Epithelial cell of prostate (primary cell): ENCODE data around the gene ZMYM1.
A peak's percentile ranks its signal among the peaks of the same experiment; 100 is the strongest.
"Not testable (repeated sequence)": the region's sequence is repeated elsewhere in the genome, so short reads cannot be mapped to it uniquely, and the experiment has no call there.

Experiments
- DNase-seq: peaks from one replicate; pipeline ENCODE4 v3.0.0-alpha.2; 2011; ENCODE audit warnings: low read depth, low spot score
- H3K27ac ChIP-seq: fragments of 450-650 bp; 2 replicates; pipeline ENCODE4 v1.5.1; 2017; ENCODE audit warnings: mild to moderate bottlenecking

The ZMYM1 gene

GRCh38 chr1:35069746-35070145 lies 9.4 kb upstream of the ZMYM1 start:
- DNase-seq: no peak
- H3K27ac ChIP-seq: no peak overlapping the region

DNA sequence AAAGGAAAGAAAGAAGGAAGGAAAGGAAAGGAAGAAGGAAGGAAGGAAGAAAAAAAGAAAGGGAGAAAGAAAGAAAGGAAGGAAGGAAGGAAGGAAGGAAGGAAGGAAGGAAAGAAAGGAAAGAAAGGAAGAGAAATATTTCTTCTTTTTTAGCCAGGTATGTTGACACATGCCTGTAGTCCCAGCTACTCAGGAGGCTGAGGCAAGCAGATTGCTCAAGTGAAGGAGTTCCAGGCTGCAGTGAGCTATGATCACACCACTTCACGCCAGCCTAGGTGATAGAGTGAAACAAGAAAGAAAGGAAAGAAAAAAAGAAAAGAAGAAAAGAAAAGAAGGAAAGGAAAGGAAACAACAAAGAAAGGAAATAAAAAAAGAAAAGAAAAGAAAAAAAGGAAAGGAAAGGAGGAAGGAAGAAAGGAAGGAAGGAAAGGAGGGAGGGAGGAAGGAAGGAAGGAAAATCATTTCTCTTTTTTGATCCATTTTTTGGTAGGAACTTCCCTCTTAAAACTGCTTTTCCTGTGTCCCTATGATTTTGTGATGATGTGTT lies 5.8 kb upstream of the ZMYM1 start:
- DNase-seq: no peak
- H3K27ac ChIP-seq: no peak overlapping the region

DNA sequence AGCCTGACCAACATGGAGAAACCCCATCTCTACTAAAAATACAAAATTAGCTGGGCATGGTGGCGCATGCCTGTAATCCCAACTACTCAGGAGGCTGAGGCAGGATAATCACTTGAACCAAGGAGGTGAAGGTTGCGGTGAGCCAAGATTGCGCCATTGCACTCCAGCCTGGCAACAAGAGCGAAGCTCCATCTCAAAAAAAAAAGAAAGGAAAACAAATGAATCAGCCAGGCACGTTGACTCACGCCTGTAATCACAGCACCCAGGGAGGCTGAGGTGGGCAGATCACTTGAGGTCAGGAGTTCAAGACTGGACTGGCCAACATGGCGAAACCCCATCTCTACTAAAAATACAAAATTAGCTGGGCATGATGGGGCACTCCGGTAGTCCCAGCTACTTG lies 2.8 kb upstream of the ZMYM1 start:
- peak; percentile 40 for DNase-seq

GRCh38 chr1:35080171-35080854 lies 1.1 kb downstream of the ZMYM1 start:
- DNase-seq: no peak
- peak overlapping the region; percentile 88 for H3K27ac ChIP-seq

More for the DNA sequence above, 2.8 kb upstream of the ZMYM1 start:
- H3K27ac ChIP-seq: not testable (repeated sequence)

GRCh38 chr1:35085421-35085820 lies 6.2 kb downstream of the ZMYM1 start:
- DNase-seq: peak; percentile 60
- peak overlapping the region; percentile 92 for H3K27ac ChIP-seq

DNA sequence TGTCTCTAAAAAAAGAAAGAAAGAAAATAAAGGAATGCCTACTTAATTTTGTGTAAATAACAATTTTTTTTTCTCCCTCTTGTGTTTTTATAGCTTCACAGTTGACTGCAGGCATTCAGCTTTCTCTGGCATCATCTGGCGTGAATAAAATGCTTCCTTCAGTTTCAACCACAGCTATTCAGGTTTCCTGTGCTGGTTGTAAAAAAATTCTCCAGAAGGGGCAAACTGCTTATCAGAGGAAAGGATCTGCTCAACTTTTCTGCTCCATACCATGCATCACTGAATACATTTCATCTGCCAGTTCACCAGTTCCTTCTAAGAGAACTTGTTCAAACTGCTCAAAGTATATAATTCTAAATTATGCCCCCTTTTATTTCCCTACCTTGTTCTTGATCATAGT lies 18.0 kb downstream of the ZMYM1 start:
- DNase-seq: no peak

GRCh38 chr1:35111106-35111505 lies 31.9 kb downstream of the ZMYM1 start:
- H3K27ac ChIP-seq: no peak overlapping the region

More for the DNA sequence above, 18.0 kb downstream of the ZMYM1 start:
- H3K27ac ChIP-seq: no peak overlapping the region

GRCh38 chr1:35112668-35113067 lies 33.5 kb downstream of the ZMYM1 start:
- no peak overlapping the region for H3K27ac ChIP-seq
- DNase-seq: no peak

More at GRCh38 chr1:35111106-35111505, 31.9 kb downstream of the ZMYM1 start:
- DNase-seq: no peak

DNA sequence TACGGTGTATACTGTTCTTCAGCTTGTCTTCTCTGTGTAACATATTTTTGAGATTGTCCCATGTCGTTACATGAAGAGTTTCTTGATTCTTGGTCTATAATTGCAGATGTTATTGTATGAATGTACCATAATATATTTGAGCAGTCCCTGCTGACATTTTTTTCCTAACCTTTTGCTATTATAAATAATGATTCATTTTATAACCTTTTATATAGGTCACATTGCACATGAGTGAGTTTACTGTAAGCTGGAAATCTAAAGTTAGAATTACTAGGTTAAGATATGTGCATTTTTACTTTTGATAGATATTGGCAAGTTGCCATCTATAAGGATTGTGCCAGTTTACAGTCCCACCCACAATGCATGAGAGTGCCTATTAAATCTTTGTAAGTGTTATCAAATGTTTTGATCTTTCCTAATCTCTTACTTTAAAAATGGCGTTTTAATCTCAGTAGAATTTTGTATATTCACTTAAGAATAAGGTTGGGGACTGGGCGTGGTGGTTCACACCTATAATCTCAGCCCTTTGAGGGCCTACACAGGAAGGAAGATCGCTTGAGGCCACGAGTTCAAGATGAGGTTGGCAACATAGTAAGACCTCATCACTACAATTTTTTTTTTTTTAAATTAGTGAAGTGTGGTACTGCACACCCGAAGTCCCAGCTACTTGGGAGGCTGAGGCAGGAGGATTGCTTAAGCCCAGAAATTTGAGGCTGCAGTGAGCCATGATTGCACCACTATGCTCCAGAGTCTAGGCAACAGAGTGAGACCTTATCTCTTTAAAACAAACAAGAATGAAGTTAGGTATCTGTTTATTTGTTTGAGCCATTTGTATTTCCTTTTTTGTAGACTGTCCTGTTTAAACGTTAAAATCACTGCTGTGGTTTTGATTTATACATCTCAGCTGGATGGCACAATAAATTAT lies 36.5 kb downstream of the ZMYM1 start:
- H3K27ac ChIP-seq: no peak overlapping the region
- no peak for DNase-seq

DNA sequence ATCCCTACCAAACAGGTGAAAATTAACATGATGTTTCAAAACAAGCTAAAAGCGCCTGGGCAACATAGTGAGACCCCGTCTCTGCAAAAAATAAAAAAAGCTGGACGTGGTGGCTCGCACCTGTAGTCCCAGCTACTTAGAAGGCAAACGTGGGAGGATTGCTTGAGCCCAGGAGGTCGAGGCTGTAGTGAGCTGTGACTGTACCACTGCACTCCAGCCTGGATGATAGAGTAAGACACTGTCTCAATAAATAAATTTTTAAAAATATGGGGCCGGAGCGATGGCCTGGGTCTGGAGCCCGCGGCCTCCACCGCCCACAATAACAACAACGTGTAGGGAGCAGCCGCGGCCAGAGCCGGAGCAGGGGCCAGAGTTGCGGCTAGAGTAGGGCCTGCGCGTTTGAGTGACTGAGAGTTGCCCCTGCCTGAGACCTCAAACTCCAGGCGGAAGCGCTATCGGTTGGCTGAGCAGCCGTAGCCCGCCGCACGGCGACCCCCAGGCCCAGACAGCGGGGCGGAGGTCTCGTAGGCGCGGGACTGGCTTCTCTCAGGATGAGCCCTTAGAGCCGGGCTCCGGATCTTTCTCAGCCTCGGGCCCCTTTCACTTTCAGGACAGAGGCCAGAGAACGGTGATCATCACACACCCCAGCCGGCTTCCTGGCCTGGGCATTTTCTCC lies 41.4 kb downstream of the ZMYM1 start:
- no peak overlapping the region for H3K27ac ChIP-seq
- DNase-seq: no peak

DNA sequence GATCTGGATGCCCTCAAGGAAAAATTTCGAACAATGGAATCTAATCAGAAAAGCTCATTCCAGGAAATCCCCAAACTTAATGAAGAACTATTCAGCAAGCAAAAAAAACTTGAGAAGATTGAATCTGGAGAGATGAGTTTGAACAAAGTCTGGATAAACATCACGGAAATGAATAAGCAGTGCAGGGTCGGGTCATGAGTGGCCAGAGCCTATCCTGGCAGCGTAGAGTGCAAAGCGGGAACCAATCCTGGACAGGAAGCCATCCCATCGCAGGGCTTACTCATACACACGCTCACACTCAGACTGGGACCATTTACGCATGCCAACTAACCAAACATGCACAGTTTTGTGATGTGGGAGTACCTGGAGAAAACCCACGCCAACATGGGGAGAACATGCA lies 43.1 kb downstream of the ZMYM1 start:
- no peak for DNase-seq

DNA sequence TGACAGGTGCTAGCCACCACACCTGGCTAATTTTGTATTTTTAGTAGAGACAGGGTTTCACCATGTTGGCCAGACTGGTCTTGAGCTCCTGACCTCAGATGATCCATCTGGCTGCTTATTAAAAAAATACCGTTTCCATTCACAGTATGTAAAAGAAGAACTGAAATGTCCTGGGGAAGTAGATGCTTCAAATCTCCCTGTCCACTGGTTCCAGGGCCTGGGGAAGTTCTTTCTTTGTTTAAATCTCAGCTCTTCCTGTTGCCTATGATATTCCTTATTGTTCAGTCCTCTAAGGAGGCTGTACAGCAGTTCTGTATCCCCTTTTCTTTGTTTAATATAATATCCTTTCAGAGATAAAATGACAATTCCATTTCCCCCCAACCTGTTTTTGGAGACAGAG lies 47.4 kb downstream of the ZMYM1 start:
- H3K27ac ChIP-seq: no peak overlapping the region
- DNase-seq: no peak

More for the DNA sequence above, 43.1 kb downstream of the ZMYM1 start:
- H3K27ac ChIP-seq: no peak overlapping the region

- H3K27ac ChIP-seq: no peak overlapping the region
- DNase-seq: no peak
Measured at GRCh38 chr1:35129080-35129479, 49.9 kb downstream of the ZMYM1 start.

DNA sequence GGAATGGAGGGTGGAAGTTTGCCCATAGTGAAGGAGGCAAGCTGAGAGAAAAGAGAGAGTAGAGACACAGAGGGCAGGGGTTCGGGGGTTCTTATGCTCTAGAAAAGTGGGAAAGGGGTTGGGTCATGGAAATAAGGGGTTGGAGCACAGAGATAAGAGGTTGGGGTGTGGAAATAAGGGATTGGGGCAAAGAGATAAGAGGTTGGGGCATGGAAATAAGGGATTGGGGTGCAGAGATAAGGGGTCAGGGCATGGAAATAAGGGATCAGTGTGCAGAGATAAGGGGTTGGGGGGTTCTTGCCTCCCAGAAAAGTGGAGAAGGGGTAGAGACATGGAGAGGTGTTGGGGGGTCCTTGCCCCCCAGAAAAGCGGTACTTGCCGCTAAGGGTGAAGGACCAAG lies 57.6 kb downstream of the ZMYM1 start:
- no peak for DNase-seq
- H3K27ac ChIP-seq: no peak overlapping the region

GRCh38 chr1:35137590-35137989 lies 58.4 kb downstream of the ZMYM1 start:
- not testable (repeated sequence) for H3K27ac ChIP-seq, DNase-seq

DNA sequence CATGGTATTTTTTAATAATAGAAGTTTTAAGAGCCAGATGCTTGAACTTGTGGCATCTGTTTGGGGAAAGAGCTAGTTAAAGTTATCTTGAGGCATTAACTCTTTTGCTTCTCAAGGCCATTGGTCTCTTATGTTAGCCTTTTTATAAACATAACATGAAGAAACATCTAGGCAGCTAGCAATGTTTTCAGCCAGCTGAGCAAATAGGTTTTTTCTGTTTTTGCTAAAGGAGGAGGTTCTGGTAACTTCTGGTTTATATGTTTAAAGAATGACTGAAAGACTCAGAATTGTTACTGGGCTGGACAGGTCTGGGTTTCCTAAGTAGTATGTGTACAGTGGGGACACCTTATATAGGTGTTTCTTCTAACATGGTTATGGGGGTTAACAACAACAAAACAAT lies 63.1 kb downstream of the ZMYM1 start:
- not testable (repeated sequence) for H3K27ac ChIP-seq, DNase-seq

DNA sequence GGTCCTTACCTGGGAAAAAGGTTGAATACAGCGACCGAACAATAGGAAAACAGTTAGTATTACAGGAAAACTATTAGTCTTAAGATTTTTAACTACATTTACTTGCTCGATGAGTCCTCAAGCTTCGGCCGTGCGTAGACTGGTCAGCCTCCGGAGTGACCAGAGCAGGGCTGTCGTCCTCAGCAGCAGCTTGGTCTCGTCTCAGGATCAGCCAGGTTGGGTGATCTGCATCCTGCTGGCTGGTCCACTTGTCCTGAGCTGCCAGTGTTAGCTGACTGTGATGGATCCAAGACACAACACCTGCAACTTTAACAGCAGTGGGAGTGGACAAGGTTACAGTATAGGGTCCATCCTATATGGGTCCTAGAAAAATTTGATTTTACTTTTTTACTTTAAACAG lies 63.5 kb downstream of the ZMYM1 start:
- not testable (repeated sequence) for DNase-seq, H3K27ac ChIP-seq

DNA sequence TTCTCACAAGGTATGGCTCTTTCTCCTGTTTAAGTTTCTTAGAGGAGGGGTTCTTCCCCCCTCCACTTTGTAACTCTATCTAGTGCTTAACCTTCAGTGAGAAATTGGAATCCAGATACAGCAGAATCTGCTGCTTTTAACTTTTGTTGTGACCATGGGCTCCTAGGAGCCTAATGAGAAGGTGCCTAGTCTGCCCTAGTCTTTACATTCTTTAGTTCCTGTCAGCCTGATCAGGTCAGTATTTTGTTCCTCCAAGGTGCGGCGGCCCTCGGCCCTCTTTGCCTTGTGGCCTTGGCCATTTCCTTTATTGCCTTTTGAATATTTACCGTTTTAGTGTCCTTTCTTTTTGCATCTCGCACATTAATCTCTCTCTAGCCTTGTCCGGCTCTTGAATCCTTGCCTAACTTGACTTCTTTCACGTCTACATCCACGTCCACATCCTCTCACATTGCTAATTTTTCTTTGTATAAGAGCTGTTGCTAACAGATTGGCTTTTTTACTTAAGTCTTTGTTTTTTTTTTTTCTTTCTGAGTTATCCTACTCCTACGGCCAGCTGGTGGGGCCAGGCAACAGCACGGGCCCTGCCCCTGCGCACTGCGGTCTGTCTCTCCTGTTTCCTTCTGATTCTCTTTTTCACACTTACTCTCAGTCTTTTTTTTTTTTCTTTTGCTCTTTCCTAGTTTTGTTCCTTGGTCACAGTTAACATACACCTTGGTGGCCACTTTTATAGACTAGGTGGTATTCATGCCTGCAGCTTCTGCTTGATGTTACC lies 64.7 kb downstream of the ZMYM1 start:
- H3K27ac ChIP-seq: no peak overlapping the region
- no peak for DNase-seq

GRCh38 chr1:35145892-35146549 lies 66.8 kb downstream of the ZMYM1 start:
- H3K27ac ChIP-seq, DNase-seq: not testable (repeated sequence)
